Activated naive CD8-positive, alpha-beta T cell treated with anti-CD3 and anti-CD28 coated beads, Interleukin-2, amount 50 U/mL, for 24 hours (primary cell): ENCODE data around the gene ABHD12.
"Not testable (repeated sequence)": the region's sequence is repeated elsewhere in the genome, so short reads cannot be mapped to it uniquely, and the experiment has no call there.

Source experiments
- ATAC-seq: fragments of 150-1000 bp; cut with Tn5 transposase; one replicate; pipeline ENCODE4 v1.10.0; 2021
- DNase-seq: peaks from one replicate; pipeline ENCODE4 v3.0.0; 2021
- H3K27ac Mint-ChIP-seq: one replicate; pipeline ENCODE4 v1.8.0; 2021; ENCODE audit warnings: mild to moderate bottlenecking, mixed read lengths
- H3K27me3 Mint-ChIP-seq: one replicate; pipeline ENCODE4 v1.8.0; 2021; ENCODE audit warnings: mixed read lengths
- H3K36me3 Mint-ChIP-seq: one replicate; pipeline ENCODE4 v1.8.0; 2021; ENCODE audit warnings: low read depth, mixed read lengths
- H3K4me1 Mint-ChIP-seq: one replicate; pipeline ENCODE4 v1.8.0; 2021; ENCODE audit warnings: mixed read lengths
- H3K4me3 Mint-ChIP-seq: one replicate; pipeline ENCODE4 v1.8.0; 2021; ENCODE audit warnings: mild to moderate bottlenecking, moderate library complexity, mixed read lengths
- H3K9me3 Mint-ChIP-seq: one replicate; pipeline ENCODE4 v1.8.0; 2021; ENCODE audit warnings: mixed read lengths

ABHD12 gene

GRCh38 chr20:25353353-25353746 lies 37.3 kb downstream of the ABHD12 start:
- Mint-ChIP-seq H3K36me3 (no peaks in the 10 kb centered on the region), H3K4me1 (peaks cover 20% of the 10 kb centered on the region), H3K9me3 (no peaks in the 10 kb centered on the region), H3K27ac (no peak overlapping the region), H3K4me3 (no peak overlapping the region), H3K27me3 (no peaks in the 10 kb centered on the region)
- no peak for ATAC-seq
- no peak for DNase-seq

GRCh38 chr20:25352746-25353145 lies 37.9 kb downstream of the ABHD12 start:
- no peaks in the 10 kb centered on the region for H3K36me3 Mint-ChIP-seq
- peaks cover 20% of the 10 kb centered on the region for H3K4me1 Mint-ChIP-seq
- no peak for DNase-seq
- H3K4me3 Mint-ChIP-seq: no peak overlapping the region
- no peak overlapping the region for H3K27ac Mint-ChIP-seq
- no peak for ATAC-seq
- H3K27me3 Mint-ChIP-seq: no peaks in the 10 kb centered on the region
- H3K9me3 Mint-ChIP-seq: no peaks in the 10 kb centered on the region

- Mint-ChIP-seq H3K4me3 (no peak overlapping the region), H3K9me3 (no peaks in the 10 kb centered on the region), H3K4me1 (peaks cover 20% of the 10 kb centered on the region), H3K36me3 (no peaks in the 10 kb centered on the region), H3K27me3 (no peaks in the 10 kb centered on the region), H3K27ac (no peak overlapping the region)
- ATAC-seq: no peak
- no peak for DNase-seq
Measured at GRCh38 chr20:25351024-25351360, 39.6 kb downstream of the ABHD12 start.

GRCh38 chr20:25346349-25346748 lies 44.3 kb downstream of the ABHD12 start:
- no peak overlapping the region for H3K4me3 Mint-ChIP-seq
- H3K27me3 Mint-ChIP-seq: no peaks in the 10 kb centered on the region
- H3K9me3 Mint-ChIP-seq: no peaks in the 10 kb centered on the region
- H3K4me1 Mint-ChIP-seq: peaks cover 26% of the 10 kb centered on the region
- H3K36me3 Mint-ChIP-seq: peaks cover 4% of the 10 kb centered on the region
- ATAC-seq: peak; percentile 57
- DNase-seq: no peak
- no peak overlapping the region for H3K27ac Mint-ChIP-seq

- Mint-ChIP-seq H3K9me3 (no peaks in the 10 kb centered on the region), H3K4me1 (peaks cover 26% of the 10 kb centered on the region), H3K4me3 (no peak overlapping the region), H3K27me3 (no peaks in the 10 kb centered on the region), H3K27ac (no peak overlapping the region), H3K36me3 (peaks cover 4% of the 10 kb centered on the region)
- DNase-seq (no peak), ATAC-seq (no peak)
Measured at GRCh38 chr20:25345721-25346120, 44.9 kb downstream of the ABHD12 start.

- no peak overlapping the region for H3K4me3 Mint-ChIP-seq
- no peaks in the 10 kb centered on the region for H3K27me3 Mint-ChIP-seq
- no peaks in the 10 kb centered on the region for H3K9me3 Mint-ChIP-seq
- H3K4me1 Mint-ChIP-seq: peaks cover 27% of the 10 kb centered on the region
- no peak overlapping the region for H3K27ac Mint-ChIP-seq
- ATAC-seq: peak; percentile 20
- H3K36me3 Mint-ChIP-seq: peaks cover 4% of the 10 kb centered on the region
- DNase-seq: no peak
Measured at GRCh38 chr20:25344634-25345033, 46.0 kb downstream of the ABHD12 start.

GRCh38 chr20:25341716-25342680 lies 48.6 kb downstream of the ABHD12 start:
- DNase-seq (no peak), ATAC-seq (no peak)
- Mint-ChIP-seq H3K4me3 (no peak overlapping the region), H3K4me1 (peaks cover 27% of the 10 kb centered on the region), H3K27ac (no peak overlapping the region), H3K9me3 (no peaks in the 10 kb centered on the region), H3K36me3 (peaks cover 4% of the 10 kb centered on the region), H3K27me3 (no peaks in the 10 kb centered on the region)

- H3K4me1 Mint-ChIP-seq: peaks cover 16% of the 10 kb centered on the region
- H3K27ac Mint-ChIP-seq: no peak overlapping the region
- no peak for ATAC-seq
- H3K36me3 Mint-ChIP-seq: peaks cover 10% of the 10 kb centered on the region
- no peaks in the 10 kb centered on the region for H3K27me3 Mint-ChIP-seq
- no peak for DNase-seq
- no peaks in the 10 kb centered on the region for H3K9me3 Mint-ChIP-seq
- H3K4me3 Mint-ChIP-seq: no peak overlapping the region
Measured at GRCh38 chr20:25340380-25340779, 50.3 kb downstream of the ABHD12 start.

GRCh38 chr20:25339608-25340007 lies 51.0 kb downstream of the ABHD12 start:
- Mint-ChIP-seq H3K27me3 (no peaks in the 10 kb centered on the region), H3K4me1 (peaks cover 10% of the 10 kb centered on the region), H3K4me3 (no peak overlapping the region), H3K27ac (no peak overlapping the region), H3K36me3 (peaks cover 7% of the 10 kb centered on the region), H3K9me3 (no peaks in the 10 kb centered on the region)
- DNase-seq (no peak), ATAC-seq (no peak)

- no peaks in the 10 kb centered on the region for H3K9me3 Mint-ChIP-seq
- H3K36me3 Mint-ChIP-seq: peaks cover 7% of the 10 kb centered on the region
- DNase-seq (no peak), ATAC-seq (no peak)
- no peaks in the 10 kb centered on the region for H3K27me3 Mint-ChIP-seq
- H3K27ac Mint-ChIP-seq: no peak overlapping the region
- H3K4me3 Mint-ChIP-seq: no peak overlapping the region
- H3K4me1 Mint-ChIP-seq: peaks cover 1% of the 10 kb centered on the region
Measured at GRCh38 chr20:25338112-25339023, 52.3 kb downstream of the ABHD12 start.

GRCh38 chr20:25336561-25337422 lies 53.8 kb downstream of the ABHD12 start:
- ATAC-seq (no peak), DNase-seq (no peak)
- H3K36me3 Mint-ChIP-seq: peaks cover 7% of the 10 kb centered on the region
- H3K9me3 Mint-ChIP-seq: no peaks in the 10 kb centered on the region
- H3K27me3 Mint-ChIP-seq: no peaks in the 10 kb centered on the region
- H3K4me1 Mint-ChIP-seq: peaks cover 1% of the 10 kb centered on the region
- no peak overlapping the region for H3K27ac Mint-ChIP-seq
- H3K4me3 Mint-ChIP-seq: no peak overlapping the region

GRCh38 chr20:25334972-25335371 lies 55.7 kb downstream of the ABHD12 start:
- H3K4me3 Mint-ChIP-seq, H3K27ac Mint-ChIP-seq, ATAC-seq, DNase-seq, H3K9me3 Mint-ChIP-seq, H3K4me1 Mint-ChIP-seq, H3K36me3 Mint-ChIP-seq, H3K27me3 Mint-ChIP-seq: not testable (repeated sequence)

- ATAC-seq (no peak), DNase-seq (no peak)
- Mint-ChIP-seq H3K27me3 (no peaks in the 10 kb centered on the region), H3K9me3 (peaks cover 3% of the 10 kb centered on the region), H3K27ac (no peak overlapping the region), H3K4me3 (no peak overlapping the region), H3K36me3 (peaks cover 8% of the 10 kb centered on the region), H3K4me1 (peaks cover 17% of the 10 kb centered on the region)
Measured at GRCh38 chr20:25328954-25329498, 61.6 kb downstream of the ABHD12 start.
